GM23338 (cell line): Measurements from ENCODE around the gene MED12L. TPM values are rescaled to one million over a fixed set of nuclear protein-coding genes. Genes with fewer than 3 reads are reported as not detected.

Experiments
- ATAC-seq: fragments of 200-7000 bp; cut with Tn5 transposase; 3 replicates; pipeline ENCODE4 v1.9.1; 2020
- DNase-seq: peaks from one replicate; pipeline ENCODE4 v3.0.0-alpha.2; 2015; ENCODE audit warnings: low spot score
- H2AFZ ChIP-seq: fragments of 200-600 bp; sonication (generic); 2 replicates; pipeline ENCODE4 v1.8.0; 2016; ENCODE audit warnings: antibody characterized with exemption, mild to moderate bottlenecking, moderate library complexity
- H3F3A ChIP-seq: fragments of 200-600 bp; sonication (generic); replicated peaks from 2 replicates; pipeline ENCODE4 v1.8.0; 2017; ENCODE audit warnings: antibody characterized with exemption, mixed run types, low read depth
- H3K27ac ChIP-seq: fragments of 200-600 bp; sonication (generic); 2 replicates; pipeline ENCODE4 v1.6.1; 2016; ENCODE audit warnings: low read depth
- H3K27me3 ChIP-seq: fragments of 200-600 bp; sonication (generic); 2 replicates; pipeline ENCODE4 v1.8.0; 2016; ENCODE audit warnings: mild to moderate bottlenecking, mixed run types, moderate library complexity; ENCODE audit not compliant: insufficient read depth
- H3K36me3 ChIP-seq: fragments of 200-600 bp; sonication (generic); 2 replicates; pipeline ENCODE4 v1.8.0; 2016; ENCODE audit warnings: mild to moderate bottlenecking; ENCODE audit not compliant: insufficient read depth
- H3K4me1 ChIP-seq: fragments of 200-600 bp; sonication (generic); 2 replicates; pipeline ENCODE4 v1.8.0; 2016; ENCODE audit warnings: mild to moderate bottlenecking, moderate library complexity; ENCODE audit not compliant: insufficient read depth
- H3K4me2 ChIP-seq: fragments of 200-600 bp; sonication (generic); 2 replicates; pipeline ENCODE4 v1.7.1; 2017; ENCODE audit warnings: mixed run types
- H3K4me3 ChIP-seq: fragments of 200-600 bp; sonication (generic); 2 replicates; pipeline ENCODE4 v1.6.1; 2016; ENCODE audit warnings: mixed run types
- H3K79me2 ChIP-seq: fragments of 200-600 bp; sonication (generic); replicated peaks from 2 replicates; pipeline ENCODE4 v1.8.0; 2017; ENCODE audit warnings: mild to moderate bottlenecking; ENCODE audit not compliant: insufficient read depth
- H3K9me2 ChIP-seq: fragments of 200-600 bp; sonication (generic); 2 replicates; pipeline ENCODE4 v1.8.0; 2017; ENCODE audit not compliant: insufficient read depth
- H4K20me1 ChIP-seq: fragments of 200-600 bp; sonication (generic); replicated peaks from 2 replicates; pipeline ENCODE4 v1.8.0; 2017; ENCODE audit warnings: mild to moderate bottlenecking; ENCODE audit not compliant: insufficient read depth
- H3K27ac Mint-ChIP-seq: 2 replicates; pipeline ENCODE4 v1.8.0; 2020; ENCODE audit warnings: inconsistent platforms, mild to moderate bottlenecking, moderate library complexity, mixed read lengths
- H3K27me3 Mint-ChIP-seq: 3 replicates; pipeline ENCODE4 v1.8.0; 2022; ENCODE audit warnings: low read depth, mild to moderate bottlenecking, moderate library complexity, mixed read lengths, inconsistent platforms; ENCODE audit not compliant: insufficient read depth, poor library complexity
- H3K36me3 Mint-ChIP-seq: 3 replicates; pipeline ENCODE4 v1.8.0; 2021; ENCODE audit warnings: low read depth, mild to moderate bottlenecking, inconsistent platforms, moderate library complexity, mixed read lengths
- H3K4me1 Mint-ChIP-seq: 3 replicates; pipeline ENCODE4 v1.8.0; 2020; ENCODE audit warnings: mild to moderate bottlenecking, inconsistent platforms, mixed read lengths
- H3K4me3 Mint-ChIP-seq: 3 replicates; pipeline ENCODE4 v1.8.0; 2021; ENCODE audit warnings: moderate library complexity, mild to moderate bottlenecking, inconsistent platforms, mixed read lengths
- H3K9me3 Mint-ChIP-seq: 3 replicates; pipeline ENCODE4 v1.8.0; 2020; ENCODE audit warnings: moderate library complexity, mild to moderate bottlenecking, inconsistent platforms, mixed read lengths
- NANOG ChIP-seq: IDR thresholded peaks from 2 replicates; pipeline ENCODE4 v1.6.1; 2016; ENCODE audit warnings: antibody characterized with exemption, borderline replicate concordance
- REST ChIP-seq: IDR thresholded peaks from one replicate; pipeline ENCODE4 v1.6.1; 2018; ENCODE audit warnings: antibody characterized with exemption; ENCODE audit not compliant: unreplicated experiment
- ZNF331 ChIP-seq: fragments of 250-450 bp; sonication (Bioruptor Pico); IDR thresholded peaks from 2 replicates; pipeline ENCODE4 v1.5.0; 2020; ENCODE audit warnings: low read depth, mild to moderate bottlenecking, moderate library complexity
- polyA plus RNA-seq: library from polyadenylated mRNA; unstranded; fragments of >200 nt; fragmentation: Nextera tagmentation; extraction: Ambion mirVana; gene quantifications from 2 replicates; pipeline ENCODE4 v1.2.1, GENCODE V29; 2016
- total RNA-seq: library from RNA; depleted of rRNA; stranded (reverse); fragments of >200 nt; shearing (Covaris generic); gene quantifications from 2 replicates; pipeline ENCODE4 v1.2.3, GENCODE V29; 2014

Gene MED12L
- total and polyA plus RNA-seq, 2 experiments from 2014 or later, result 5.7 to 25.0 TPM

- H4K20me1 ChIP-seq, result no peaks in the 10 kb centered on the region
- H3K36me3 ChIP-seq, result no peaks in the 10 kb centered on the region
- DNase-seq, result no peak
- H3K79me2 ChIP-seq, result no peaks in the 10 kb centered on the region
- H2AFZ ChIP-seq, result no peak overlapping the region
- H3K4me1 ChIP-seq, result peaks cover 10% of the 10 kb centered on the region
- 0 out of 2 replicates have a peak overlapping the region, but pooled peaks have one; percentile 8 for H3K4me2 ChIP-seq
- ATAC-seq, result no peak
- Mint-ChIP-seq H3K27ac (no peak overlapping the region), H3K4me1 (peaks cover 18% of the 10 kb centered on the region), H3K9me3 (no peaks in the 10 kb centered on the region), H3K4me3 (no peak overlapping the region), H3K27me3 (no peaks in the 10 kb centered on the region), H3K36me3 (no peaks in the 10 kb centered on the region; the same call in 1 of the 3 replicates)
- no peaks in the 10 kb centered on the region for H3K27me3 ChIP-seq
- 0 out of 2 replicates have a peak, but pooled peaks cover 3% of the 10 kb centered on the region for H3K9me2 ChIP-seq
- H3F3A ChIP-seq, result no peaks in the 10 kb centered on the region
- no peak overlapping the region for H3K27ac ChIP-seq
- no peak for TF ChIP-seq NANOG
- no peak overlapping the region for H3K4me3 ChIP-seq
Measured at GRCh38 chr3:151440940-151441339, 355.5 kb downstream of the MED12L start.

- ATAC-seq (peak; percentile 62), DNase-seq (peak; percentile 62)
- no peak overlapping the region for H3K4me2 ChIP-seq
- TF ChIP-seq REST (peak; percentile 86), ZNF331 (no peak)
- Mint-ChIP-seq H3K27me3 (peaks cover 1% of the 10 kb centered on the region), H3K9me3 (peaks cover 2% of the 10 kb centered on the region; the same call in 1 of the 3 replicates), H3K36me3 (peaks cover 4% of the 10 kb centered on the region), H3K4me3 (no peak overlapping the region), H3K27ac (no peak overlapping the region), H3K4me1 (peaks cover 10% of the 10 kb centered on the region)
- H3F3A ChIP-seq, result no peaks in the 10 kb centered on the region
- H3K79me2 ChIP-seq, result no peaks in the 10 kb centered on the region
- peaks cover 10% of the 10 kb centered on the region; the same call in 1 of the 2 replicates for H3K4me1 ChIP-seq
- H4K20me1 ChIP-seq, result no peaks in the 10 kb centered on the region
- no peak overlapping the region for H2AFZ ChIP-seq
- H3K9me2 ChIP-seq, result peaks cover 14% of the 10 kb centered on the region; the same call in 1 of the 2 replicates
- no peaks in the 10 kb centered on the region for H3K27me3 ChIP-seq
- no peak overlapping the region for H3K4me3 ChIP-seq
- H3K36me3 ChIP-seq, result no peaks in the 10 kb centered on the region
- no peak overlapping the region for H3K27ac ChIP-seq
Measured at GRCh38 chr3:151443583-151443982, 358.1 kb downstream of the MED12L start.

- ATAC-seq, result no peak
- Mint-ChIP-seq H3K4me1 (peaks cover 9% of the 10 kb centered on the region), H3K27me3 (peaks cover 2% of the 10 kb centered on the region), H3K36me3 (peaks cover 4% of the 10 kb centered on the region), H3K27ac (no peak overlapping the region), H3K4me3 (no peak overlapping the region), H3K9me3 (peaks cover 2% of the 10 kb centered on the region; the same call in 1 of the 3 replicates)
- Histone ChIP-seq H3K4me1 (peaks cover 7% of the 10 kb centered on the region; the same call in 1 of the 2 replicates), H3K9me2 (peaks cover 14% of the 10 kb centered on the region; the same call in 1 of the 2 replicates), H3K4me2 (no peak overlapping the region), H3K27me3 (no peaks in the 10 kb centered on the region), H3K36me3 (no peaks in the 10 kb centered on the region), H4K20me1 (no peaks in the 10 kb centered on the region), H2AFZ (no peak overlapping the region), H3K4me3 (no peak overlapping the region), H3K79me2 (no peaks in the 10 kb centered on the region), H3K27ac (no peak overlapping the region), H3F3A (no peaks in the 10 kb centered on the region)
- no peak for DNase-seq
- no peak for TF ChIP-seq REST
- no peak for TF ChIP-seq NANOG
Measured at GRCh38 chr3:151445273-151446001, 360.0 kb downstream of the MED12L start.
